Raji (cell line): ENCODE data around the gene RASA4B.
A peak's percentile ranks its signal among the peaks of the same experiment; 100 is the strongest.

Experiments
- POLR2A ChIP-seq: IDR thresholded peaks from 2 replicates; pipeline ENCODE4 v1.6.1; 2011; ENCODE audit warnings: low read depth, low read length, control low read depth; ENCODE audit not compliant: insufficient read depth

Gene RASA4B

DNA sequence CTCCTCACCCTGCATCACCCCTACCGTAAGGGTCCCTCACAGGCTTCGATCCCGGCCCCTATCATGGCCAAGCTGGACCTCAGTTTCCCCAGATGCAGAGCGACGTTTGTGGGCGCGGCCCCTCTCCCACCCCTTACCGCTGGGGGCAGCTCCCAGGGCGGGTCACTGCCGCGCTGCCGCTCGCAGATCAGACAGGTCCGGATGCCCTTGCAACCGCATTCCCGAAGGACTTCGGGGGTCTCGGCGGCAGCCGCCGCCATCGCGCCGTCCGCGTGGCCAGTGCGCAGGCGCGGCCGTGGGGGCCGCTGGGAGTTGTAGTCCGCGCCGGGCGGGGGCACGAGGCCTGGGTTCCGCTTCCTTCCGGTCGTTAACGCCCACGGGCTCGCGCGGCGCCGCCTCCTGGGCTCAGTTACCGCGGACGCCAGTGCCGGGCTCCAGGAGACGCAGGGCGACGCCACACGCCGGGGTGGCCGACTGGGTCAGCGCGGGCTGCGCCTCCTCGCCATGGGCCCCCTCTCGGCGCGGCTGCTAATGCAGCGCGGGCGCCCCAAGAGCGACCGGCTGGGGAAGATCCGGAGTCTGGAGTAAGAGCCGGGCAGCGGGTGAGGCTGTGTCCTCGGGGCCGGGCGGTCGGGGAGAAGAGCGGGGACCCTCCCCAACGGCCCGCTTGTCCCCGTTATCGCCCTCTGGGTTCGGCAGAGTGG, 52.8 kb downstream of the RASA4B start, which contains the start of the genes ALKBH4 and LRWD1:
TSS of gene ALKBH4 (minus strand) at position 287 of the 704 bp plus-strand sequence. CDS start at position 260, 27 bp downstream.
TSS of gene LRWD1 (plus strand) at position 408 of the 704 bp plus-strand sequence. CDS start at position 505, 97 bp downstream.
- TF ChIP-seq POLR2A = peak; percentile 90

DNA sequence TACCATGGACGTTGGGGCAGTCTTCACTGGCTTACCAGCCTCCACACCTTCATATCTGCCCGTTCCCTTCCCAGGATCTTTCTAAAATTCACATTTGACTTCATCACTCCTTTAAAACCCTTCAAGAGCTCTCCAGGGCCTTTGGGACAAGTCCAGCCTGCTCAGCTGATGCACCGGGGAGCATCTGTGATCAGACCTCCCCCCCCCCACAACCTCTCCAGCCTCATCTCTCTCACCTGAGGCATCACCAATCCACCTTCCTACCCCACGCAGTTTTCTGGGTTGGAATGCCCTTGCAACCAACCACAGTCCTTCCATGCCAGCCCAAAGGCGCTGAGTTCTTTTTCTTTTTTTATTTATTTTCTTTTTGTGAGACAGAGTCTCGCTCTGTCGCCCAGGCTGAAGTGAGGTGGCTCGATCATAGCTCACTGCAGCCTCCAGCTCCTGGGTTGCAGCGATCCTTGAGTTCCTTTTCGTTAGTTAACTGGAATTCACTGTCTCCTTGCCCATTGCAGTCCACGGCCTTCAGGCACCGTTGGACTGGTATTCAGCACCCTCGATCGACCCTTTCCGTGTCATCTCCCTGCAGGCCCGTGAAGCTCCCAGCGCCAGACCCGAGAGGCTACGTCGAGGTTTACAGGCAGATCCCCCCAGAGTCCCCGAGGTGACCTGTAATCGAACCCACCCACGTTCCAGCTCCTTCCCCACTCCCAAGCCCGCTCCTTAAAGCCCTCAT, 53.6 kb downstream of the RASA4B start:
- TF ChIP-seq POLR2A = no peak

DNA sequence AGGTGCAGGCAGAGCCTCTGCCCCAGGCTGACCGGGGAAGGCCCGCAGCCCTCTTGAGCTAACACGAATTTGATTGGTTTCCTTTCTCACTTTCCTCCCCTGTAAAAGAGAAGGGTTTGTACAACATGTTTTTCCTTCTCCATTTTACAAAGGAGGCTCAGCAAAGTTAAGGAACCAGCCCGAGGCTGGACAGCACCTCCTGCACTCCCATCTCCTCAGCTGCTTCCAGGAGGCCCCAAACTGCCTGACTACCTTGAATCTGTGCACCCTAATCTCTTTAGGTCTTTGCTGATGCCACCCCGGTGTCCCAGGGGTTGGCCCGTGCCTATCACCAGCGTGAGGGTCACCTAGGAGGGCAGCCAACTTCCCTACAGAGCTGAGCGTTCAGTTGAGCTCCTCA, 57.1 kb downstream of the RASA4B start:
- no peak for TF ChIP-seq POLR2A

DNA sequence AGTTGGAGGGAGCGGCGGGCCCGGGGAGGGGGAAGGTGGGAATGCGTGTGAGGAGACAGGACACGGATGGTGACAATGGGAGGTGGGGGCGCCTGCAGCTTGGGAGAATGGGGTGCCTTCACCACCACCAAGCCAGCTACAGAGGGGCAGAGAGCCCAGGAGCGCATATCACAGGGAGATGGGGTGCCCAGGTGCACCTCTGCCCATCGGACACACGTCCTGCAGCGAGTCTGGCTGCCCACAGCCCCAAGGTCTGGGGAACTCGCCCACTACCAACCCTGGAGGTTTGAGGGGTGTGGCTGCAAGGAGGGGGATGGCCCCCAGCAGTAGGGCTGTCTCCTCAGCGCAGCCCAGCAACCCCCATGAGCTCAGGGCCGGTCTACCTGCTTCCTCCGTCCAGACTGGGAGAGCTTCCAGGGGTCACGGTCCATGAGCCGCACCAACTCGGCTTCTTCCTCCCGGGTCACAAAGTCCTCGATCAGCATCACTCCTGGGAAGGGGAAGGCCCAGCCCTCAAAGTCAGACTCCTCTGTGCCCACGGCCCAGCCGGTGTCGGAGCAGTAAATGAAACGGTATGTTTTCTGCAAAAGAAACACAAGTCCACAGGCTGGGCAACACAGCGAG, 58.2 kb downstream of the RASA4B start:
- no peak for TF ChIP-seq POLR2A

DNA sequence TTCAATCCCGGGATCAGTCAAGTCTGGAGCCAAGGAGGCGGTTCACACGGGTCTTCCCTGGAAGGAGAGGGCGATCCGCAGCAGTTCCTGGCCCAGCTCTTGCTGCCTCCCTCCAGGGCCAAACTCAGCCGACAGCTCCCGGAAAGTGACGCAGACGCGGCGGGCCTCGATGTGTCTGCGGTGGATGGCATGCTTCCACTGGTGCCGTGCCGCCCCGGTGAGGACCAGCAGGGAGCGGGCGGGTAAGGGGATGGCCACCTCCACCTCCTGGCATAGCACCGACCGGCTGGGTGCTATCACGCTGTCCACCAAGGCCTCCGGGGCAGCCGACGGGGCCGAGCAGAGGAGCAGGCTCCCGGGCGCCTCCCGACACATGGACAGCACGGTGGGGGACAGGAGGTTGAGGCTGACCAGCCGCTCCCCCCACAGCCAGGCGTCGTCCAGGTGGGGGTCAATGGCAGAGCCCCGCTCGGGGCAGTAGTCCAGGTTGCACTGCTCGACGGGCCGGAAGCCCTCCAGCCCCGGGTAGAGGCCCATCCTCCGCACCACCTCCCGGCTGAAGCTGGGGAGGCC, 60.1 kb downstream of the RASA4B start:
- TF ChIP-seq POLR2A = no peak

DNA sequence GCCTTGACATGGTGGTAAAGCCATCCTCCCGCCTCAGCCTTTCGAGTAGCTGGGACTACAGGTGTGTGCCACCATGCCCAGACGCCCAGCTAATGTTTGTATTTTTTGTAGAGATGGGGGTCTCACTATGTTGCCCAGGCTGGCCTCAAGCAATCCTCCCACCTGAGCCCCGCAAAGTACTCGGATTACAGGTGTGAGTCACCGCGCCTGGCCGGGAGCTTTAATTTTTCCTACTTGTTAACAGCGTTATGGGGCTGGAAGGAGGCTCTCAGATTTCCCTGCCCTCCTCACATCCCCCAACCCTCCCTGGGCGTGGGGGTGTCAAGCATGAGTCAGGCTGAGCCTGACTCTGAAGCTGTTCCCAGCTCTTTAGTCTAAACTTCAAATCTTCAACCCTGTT, 61.2 kb downstream of the RASA4B start:
- TF ChIP-seq POLR2A = no peak

DNA sequence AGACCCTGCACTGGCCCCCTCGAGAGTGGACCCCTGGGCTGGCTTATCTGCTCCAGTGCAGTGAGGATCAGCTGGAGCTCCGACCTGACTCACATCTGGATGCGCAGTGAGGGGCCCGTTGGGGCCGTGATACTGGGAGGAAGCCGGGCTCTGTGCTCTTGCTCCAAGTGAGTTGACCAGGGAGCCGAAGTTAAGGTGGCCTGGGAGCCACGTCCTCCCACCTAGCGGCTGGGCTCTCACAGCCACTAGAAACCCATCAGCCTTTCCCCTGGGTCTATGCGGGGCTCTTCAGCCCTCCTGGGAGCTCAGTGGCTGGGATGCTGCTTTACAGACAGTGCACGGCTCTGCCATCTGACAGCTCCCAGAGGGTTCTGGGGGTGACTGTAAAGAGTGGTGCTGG, 62.0 kb downstream of the RASA4B start:
- no peak for TF ChIP-seq POLR2A

DNA sequence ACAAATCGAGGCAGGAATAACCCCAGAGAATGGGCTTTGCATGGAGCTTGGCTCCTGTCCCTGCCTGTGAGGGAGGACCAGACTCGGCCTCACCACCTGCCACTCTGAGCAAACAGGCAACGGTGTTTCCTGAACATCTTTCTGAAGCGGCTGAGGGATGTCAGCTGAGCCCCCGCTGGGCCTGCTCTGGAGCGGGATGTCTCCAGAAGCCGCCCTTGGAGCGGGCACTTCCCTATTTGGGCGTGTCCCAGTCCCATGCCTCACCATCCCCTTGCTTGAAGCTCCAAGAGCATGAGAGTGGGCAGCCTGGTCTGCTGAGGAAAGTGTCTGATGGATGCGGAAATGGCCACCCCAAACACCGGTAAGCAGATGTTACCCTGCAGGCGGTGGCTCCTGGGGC, 63.1 kb downstream of the RASA4B start:
- peak; percentile 32; the same call in 1 of the 2 replicates for TF ChIP-seq POLR2A

DNA sequence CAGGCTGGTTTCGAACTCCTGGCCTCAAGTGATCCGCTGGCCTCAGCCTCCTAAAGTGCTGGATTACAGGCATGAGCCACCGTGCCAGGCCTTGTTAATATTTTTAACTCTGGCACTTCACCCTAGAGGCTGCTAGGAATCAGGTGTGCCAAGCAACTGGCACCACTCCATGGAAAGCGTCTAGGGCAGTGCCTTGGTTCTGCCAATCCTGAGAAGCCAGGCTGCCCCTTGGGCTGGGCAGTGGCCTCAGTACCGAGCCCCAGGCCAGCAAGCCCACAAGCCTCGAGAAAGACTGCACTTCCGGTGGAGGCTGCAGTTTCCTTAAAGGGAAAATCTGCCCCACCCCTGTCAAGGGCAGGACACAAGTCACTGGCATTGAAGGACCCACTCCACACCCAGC, 64.3 kb downstream of the RASA4B start:
- TF ChIP-seq POLR2A = no peak

DNA sequence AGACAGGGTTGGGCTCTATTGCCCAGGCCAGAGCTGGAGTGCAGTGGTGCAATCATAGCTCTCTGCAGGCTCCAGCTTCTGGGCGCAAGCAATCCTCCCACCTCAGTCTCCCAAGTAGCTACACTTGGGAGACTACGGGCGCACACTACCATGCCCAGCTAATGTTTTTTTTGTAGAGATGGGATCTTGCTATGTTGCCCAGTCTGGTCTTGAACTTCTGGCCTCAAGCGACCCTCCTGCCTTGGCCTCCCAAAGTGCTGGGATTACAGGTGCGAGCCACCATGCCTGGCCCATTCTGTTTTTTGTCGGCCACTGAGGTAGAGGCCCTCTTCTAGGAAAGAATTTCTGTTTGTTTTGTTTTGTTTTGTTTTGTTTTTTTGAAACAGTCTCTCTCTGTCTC, 65.1 kb downstream of the RASA4B start:
- no peak for TF ChIP-seq POLR2A

DNA sequence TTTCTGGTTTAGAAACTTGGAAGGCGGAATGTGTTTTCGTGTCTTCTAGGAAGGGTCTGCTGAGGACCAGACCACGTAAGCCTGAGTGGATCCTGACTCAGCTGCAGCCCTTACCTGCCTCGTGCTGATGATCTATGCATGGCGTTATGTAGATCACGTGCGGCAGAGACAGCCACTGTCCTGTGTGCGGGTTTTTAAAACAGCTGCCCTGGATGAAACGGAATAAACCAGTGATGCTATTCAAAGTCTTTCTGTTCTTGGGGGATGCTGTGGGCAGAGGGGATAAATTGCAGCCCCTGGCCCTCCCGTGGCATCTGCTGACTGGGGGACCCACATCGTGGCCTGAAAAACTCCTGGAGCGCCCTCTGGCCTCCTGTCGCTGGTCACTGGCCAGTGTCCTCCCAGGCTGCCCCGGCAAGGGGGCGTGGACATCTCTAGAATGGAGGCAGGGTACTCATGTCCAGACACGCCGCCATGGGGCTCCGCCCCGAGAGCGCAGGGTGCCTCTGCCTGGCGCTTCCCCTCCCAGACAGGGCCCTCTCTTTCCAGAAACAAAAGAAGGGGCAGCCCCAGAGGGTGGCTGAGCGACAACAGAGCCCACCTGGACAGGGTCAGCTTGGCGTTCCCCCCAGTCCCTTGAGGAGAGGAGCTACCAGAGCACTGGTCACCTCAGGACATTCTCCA, 66.1 kb downstream of the RASA4B start:
- TF ChIP-seq POLR2A = no peak; the same call in 1 of the 2 replicates

DNA sequence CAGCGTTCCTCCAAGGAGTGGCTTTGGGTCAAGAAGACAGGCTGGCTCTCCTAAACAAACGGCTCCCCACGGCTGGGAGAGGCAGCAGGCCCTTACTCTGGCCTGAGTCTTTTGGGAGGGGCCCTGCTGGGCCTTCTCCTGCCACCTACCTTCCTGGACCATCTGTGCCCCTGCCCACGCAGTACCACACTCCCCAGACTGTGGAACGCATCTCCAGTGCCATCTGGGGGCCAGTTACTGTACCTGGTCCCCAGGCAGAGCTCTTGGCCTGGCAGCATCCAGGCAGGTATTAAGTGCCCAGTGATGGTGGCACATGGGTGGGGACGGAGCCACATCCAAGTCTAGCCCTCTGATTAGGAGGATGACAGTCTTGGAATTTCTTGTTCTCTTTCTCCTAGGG, 67.3 kb downstream of the RASA4B start:
- 0 out of 2 replicates have a peak, but pooled peaks have one; percentile 26 for TF ChIP-seq POLR2A

DNA sequence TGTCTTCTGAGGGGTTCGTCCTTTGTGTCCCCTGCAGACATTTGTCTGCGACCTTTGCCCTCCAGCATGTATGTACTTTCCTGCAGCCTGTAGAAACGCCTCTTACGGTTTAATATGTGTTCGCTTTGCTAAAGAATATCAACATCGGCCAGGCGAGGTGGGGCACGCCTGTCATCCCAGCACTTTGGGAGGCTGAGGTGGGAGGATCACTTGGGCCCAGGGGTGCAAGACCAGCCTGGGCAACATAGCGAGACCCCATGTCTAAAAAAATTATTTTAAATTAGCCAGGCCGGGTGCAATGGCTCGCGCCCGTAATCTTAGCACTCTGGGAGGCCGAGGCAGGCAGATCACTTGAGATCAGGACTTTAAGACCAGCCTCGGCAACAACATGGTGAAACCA, 68.4 kb downstream of the RASA4B start:
- TF ChIP-seq POLR2A = no peak

DNA sequence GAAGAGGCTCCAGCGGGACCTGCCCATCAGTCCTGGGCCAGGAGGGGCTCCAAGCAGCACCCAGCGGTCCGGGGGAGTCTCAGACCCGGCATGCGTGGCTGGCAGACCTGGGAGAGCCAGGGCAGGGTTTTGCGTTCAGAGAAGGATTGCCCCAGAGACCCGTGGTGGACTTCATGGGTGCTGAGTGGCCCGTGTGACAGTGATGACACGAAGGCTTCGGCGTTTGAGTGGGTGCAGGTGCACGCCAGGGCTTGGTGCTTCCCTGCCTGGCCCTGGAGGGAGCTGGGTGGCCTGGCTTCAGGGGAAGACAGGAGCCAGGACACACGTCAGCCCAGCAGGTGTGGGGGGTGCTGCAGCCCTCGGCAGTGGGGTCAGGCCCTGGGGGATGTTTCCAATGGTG, 70.3 kb downstream of the RASA4B start:
- TF ChIP-seq POLR2A = no peak
